ENCODE results near the gene VPS37B. TPM values are rescaled to one million over a fixed set of nuclear protein-coding genes. Genes with fewer than 3 reads are reported as not detected.

VPS37B gene
- total and polyA plus RNA-seq, 10 of the 15 experiments (the other 5 are each of a cell fraction or from before 2014, with no cell fraction given) = 0.66 to 68.6 (median 39.6) TPM

DNA sequence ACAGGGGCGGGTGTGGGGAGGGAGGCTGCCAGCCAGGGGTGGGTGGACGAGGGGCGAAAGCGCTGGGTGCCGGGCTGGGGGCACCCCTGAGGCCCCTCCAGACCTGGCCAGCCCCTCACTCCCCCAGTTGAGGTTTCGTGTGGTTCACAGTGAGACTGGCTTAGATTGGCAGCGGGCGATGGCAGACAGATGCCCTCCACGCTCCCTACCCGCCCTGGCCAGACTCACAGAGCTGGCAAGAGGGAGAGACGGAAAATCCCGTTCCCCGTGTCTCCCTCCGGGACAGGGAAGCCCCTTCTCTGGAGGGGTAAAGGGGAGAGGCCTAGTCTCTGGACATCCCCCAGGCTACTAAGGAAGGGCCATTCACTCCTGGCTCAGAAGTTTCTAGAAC, 33.2 kb upstream of the VPS37B start:
- H3K9ac ChIP-seq (ENCODE audit: control insufficient read depth, insufficient read depth, low read length) = no peak overlapping the region
- ChIA-PET CTCF (no interaction called here), POLR2A (no interaction called here), SMC1A (ENCODE audit: uncharacterized antibody, unreplicated experiment) (no interaction called here), RAD21 (ENCODE audit: unreplicated experiment) (interaction anchor here (2.1 kb wide), 1 partner anchor 28 kb away, joined by 5 read pairs; no protein-coding TSS in a partner anchor)
- no peaks in the 10 kb centered on the region for H4K20me1 ChIP-seq (ENCODE audit: control insufficient read depth, insufficient read depth)
- no peak for FAIRE-seq
- BruUV-seq (replicated peaks) = no TSS peak
- ATAC-seq = no peak
- H3K27ac ChIP-seq (ENCODE audit: control insufficient read depth, insufficient read depth) = no peak overlapping the region
- no peaks in the 10 kb centered on the region; the same call in 2 of the 3 replicates for H3K9me3 ChIP-seq (replicated peaks; ENCODE audit: control insufficient read depth, insufficient read depth, low read length)
- H3K36me3 ChIP-seq (ENCODE audit: control insufficient read depth in 2 of 2, insufficient read depth in 2 of 2, low read length in 1 of 2) = no peaks in the 10 kb centered on the region
- DNase-seq (ENCODE audit: low read depth, low spot score) = no peak
- peaks cover 37% of the 10 kb centered on the region for H3K4me1 ChIP-seq (ENCODE audit: control insufficient read depth, insufficient read depth, low read length)
- no peaks in the 10 kb centered on the region for H3K27me3 ChIP-seq (replicated peaks in 1 of 2; ENCODE audit: control insufficient read depth in 2 of 2, insufficient read depth in 2 of 2, low read length in 1 of 2)
- 71% methylated on average over 9 of the region's 14 CpGs for WGBS (ENCODE audit: insufficient coverage, insufficient replicate concordance, low lambda C conversion rate, missing lambda C conversion rate)
- no peak overlapping the region for H3K4me3 ChIP-seq
- H2AFZ ChIP-seq (ENCODE audit: control insufficient read depth, low read depth, low read length) = no peak overlapping the region
- no peaks in the 10 kb centered on the region for H3K79me2 ChIP-seq (ENCODE audit: control insufficient read depth, insufficient read depth, low read length)
- H3K4me2 ChIP-seq (ENCODE audit: control insufficient read depth, insufficient read depth) = no peak overlapping the region
- intact Hi-C loops (cut with micrococcal nuclease; ENCODE audit: unreplicated experiment) = no loop called here
- in situ Hi-C loops (cut with MboI) = no loop called here
- TF ChIP-seq JUNB (IDR thresholded peaks at IDR 0.05) = no peak
- TF ChIP-seq YBX1 (IDR thresholded peaks at IDR 0.05) = no peak
- TF ChIP-seq RB1 (IDR thresholded peaks at IDR 0.05; ENCODE audit: borderline replicate concordance) = no peak
- no peak for TF ChIP-seq ZSCAN29 (IDR thresholded peaks at IDR 0.05)
- TF ChIP-seq ZBTB33 (IDR thresholded peaks at IDR 0.05) = no peak
- TF ChIP-seq, protein P1, sequence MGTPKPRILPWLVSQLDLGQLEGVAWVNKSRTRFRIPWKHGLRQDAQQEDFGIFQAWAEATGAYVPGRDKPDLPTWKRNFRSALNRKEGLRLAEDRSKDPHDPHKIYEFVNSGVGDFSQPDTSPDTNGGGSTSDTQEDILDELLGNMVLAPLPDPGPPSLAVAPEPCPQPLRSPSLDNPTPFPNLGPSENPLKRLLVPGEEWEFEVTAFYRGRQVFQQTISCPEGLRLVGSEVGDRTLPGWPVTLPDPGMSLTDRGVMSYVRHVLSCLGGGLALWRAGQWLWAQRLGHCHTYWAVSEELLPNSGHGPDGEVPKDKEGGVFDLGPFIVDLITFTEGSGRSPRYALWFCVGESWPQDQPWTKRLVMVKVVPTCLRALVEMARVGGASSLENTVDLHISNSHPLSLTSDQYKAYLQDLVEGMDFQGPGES (IDR thresholded peaks at IDR 0.05) = no peak
- TF ChIP-seq FOXK2 (IDR thresholded peaks at IDR 0.05) = no peak
- TF ChIP-seq, protein P2, sequence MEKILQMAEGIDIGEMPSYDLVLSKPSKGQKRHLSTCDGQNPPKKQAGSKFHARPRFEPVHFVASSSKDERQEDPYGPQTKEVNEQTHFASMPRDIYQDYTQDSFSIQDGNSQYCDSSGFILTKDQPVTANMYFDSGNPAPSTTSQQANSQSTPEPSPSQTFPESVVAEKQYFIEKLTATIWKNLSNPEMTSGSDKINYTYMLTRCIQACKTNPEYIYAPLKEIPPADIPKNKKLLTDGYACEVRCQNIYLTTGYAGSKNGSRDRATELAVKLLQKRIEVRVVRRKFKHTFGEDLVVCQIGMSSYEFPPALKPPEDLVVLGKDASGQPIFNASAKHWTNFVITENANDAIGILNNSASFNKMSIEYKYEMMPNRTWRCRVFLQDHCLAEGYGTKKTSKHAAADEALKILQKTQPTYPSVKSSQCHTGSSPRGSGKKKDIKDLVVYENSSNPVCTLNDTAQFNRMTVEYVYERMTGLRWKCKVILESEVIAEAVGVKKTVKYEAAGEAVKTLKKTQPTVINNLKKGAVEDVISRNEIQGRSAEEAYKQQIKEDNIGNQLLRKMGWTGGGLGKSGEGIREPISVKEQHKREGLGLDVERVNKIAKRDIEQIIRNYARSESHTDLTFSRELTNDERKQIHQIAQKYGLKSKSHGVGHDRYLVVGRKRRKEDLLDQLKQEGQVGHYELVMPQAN (conservative IDR thresholded peaks at IDR 0.05) = no peak
- no peak for TF ChIP-seq YY1 (IDR thresholded peaks at IDR 0.05; ENCODE audit: low read depth, low read length)
- no peak for TF ChIP-seq POLR2AphosphoS2 (IDR thresholded peaks at IDR 0.05; ENCODE audit: low read depth, low read length)
- no peak for TF ChIP-seq EZH2 (IDR thresholded peaks at IDR 0.05; ENCODE audit: borderline replicate concordance, control insufficient read depth, low read depth, low read length)
- TF ChIP-seq CREM (IDR thresholded peaks at IDR 0.05; ENCODE audit: low read depth) = no peak

All from GM12878 (cell line).